Lower leg skin (tissue), 4 donors: ENCODE measurements around the gene KTI12. TPM values are rescaled to one million over a fixed set of nuclear protein-coding genes. Genes with fewer than 3 reads are reported as not detected.
"Not testable (repeated sequence)": the region's sequence is repeated elsewhere in the genome, so short reads cannot be mapped to it uniquely, and the experiment has no call there.

Experiments used
- DNase-seq, 2 donors: peaks; one replicate each; pipeline ENCODE4 v3.0.0-alpha.2; 2019; ENCODE audit warnings: low spot score in 2 of 2
- H3K4me3 ChIP-seq: fragments of 200-600 bp; sonication (generic); 2 replicates; pipeline ENCODE4 v1.5.1; 2017; ENCODE audit warnings: mild to moderate bottlenecking, low read depth; ENCODE audit not compliant: poor library complexity, severe bottlenecking
- CTCF ChIP-seq, 3 donors: fragments of 450-650 bp; IDR thresholded peaks; one replicate each; pipeline ENCODE4 v1.5.1; 2016; ENCODE audit warnings: antibody characterized with exemption in 3 of 3, mild to moderate bottlenecking in 3 of 3, moderate library complexity in 2 of 3
- POLR2A ChIP-seq, 2 donors: fragments of 450-650 bp; IDR thresholded peaks; one replicate each; pipeline ENCODE4 v1.6.1; 2016 to 2017; ENCODE audit warnings: antibody characterized with exemption in 2 of 2, mild to moderate bottlenecking in 1 of 2, moderate library complexity in 1 of 2
- WGBS, 2 donors: methylation state at CpG; one replicate each; pipeline ENCODE4 v1.1.5; 2018; 5-methylcytosine and 5-hydroxymethylcytosine counted together
- intact Hi-C: fragments of 100-400 bp; cut with DNase I; formaldehyde crosslinking; loops from one replicate; pipeline ENCODE4 v1.15.0; 2023; ENCODE audit warnings: low total_unique reads
- total RNA-seq, 4 donors: library from RNA; depleted of rRNA; stranded (reverse); fragments of >200 nt; gene quantifications; one replicate each; pipeline ENCODE4 v1.1.0, GENCODE V29; 2016

The KTI12 gene
- total RNA-seq, 4 donors from 2014 or later, result 6.8 to 8.7 (median 7.1) TPM

- 20 to 35% methylated on average over 5 of the region's 5 CpGs for WGBS, 2 donors
- no peak overlapping the region for H3K4me3 ChIP-seq
- no peak for TF ChIP-seq POLR2A (IDR thresholded peaks at IDR 0.05)
- no peak for TF ChIP-seq CTCF (IDR thresholded peaks at IDR 0.05)
- no peak for DNase-seq
- intact Hi-C loops, result no loop called here
Measured at GRCh38 chr1:52007215-52008002, 26.2 kb downstream of the KTI12 start.

- DNase-seq, intact Hi-C loops, H3K4me3 ChIP-seq: not testable (repeated sequence)
- WGBS, 2 donors, result 26 to 30% methylated on average over 5 of the region's 5 CpGs
Measured at GRCh38 chr1:52006081-52006553, 27.5 kb downstream of the KTI12 start.

- DNase-seq, H3K4me3 ChIP-seq, intact Hi-C loops: not testable (repeated sequence)
- WGBS, 2 donors, result 59 to 65% methylated on average over 3 of the region's 3 CpGs
Measured at GRCh38 chr1:52005548-52005947, 28.1 kb downstream of the KTI12 start.

GRCh38 chr1:52003877-52004276 lies 29.7 kb downstream of the KTI12 start:
- DNase-seq, result no peak
- 59 to 61% methylated on average over 4 of the region's 4 CpGs for WGBS, 2 donors
- H3K4me3 ChIP-seq, result no peak overlapping the region
- intact Hi-C loops, result loop anchor here (5.0 kb wide), 1 partner anchor 1507 kb away; no protein-coding TSS in a partner anchor
- TF ChIP-seq CTCF (IDR thresholded peaks at IDR 0.05), result no peak
- no peak for TF ChIP-seq POLR2A (IDR thresholded peaks at IDR 0.05)

GRCh38 chr1:52002038-52002917 lies 31.3 kb downstream of the KTI12 start:
- TF ChIP-seq POLR2A (IDR thresholded peaks at IDR 0.05) (no peak), CTCF (IDR thresholded peaks at IDR 0.05) (no peak)
- DNase-seq, result peak in 1 of 2 donors; percentile 53
- 52 to 57% methylated on average over 9 of the region's 9 CpGs for WGBS, 2 donors
- no peak overlapping the region for H3K4me3 ChIP-seq
- intact Hi-C loops, result loop anchor here (5.0 kb wide), 1 partner anchor 1505 kb away; no protein-coding TSS in a partner anchor

GRCh38 chr1:51998701-51999100 lies 34.9 kb downstream of the KTI12 start:
- no peak for DNase-seq
- 85 to 88% methylated on average over 1 of the region's 1 CpG for whole genome bisulfite sequencing, 2 donors
- TF ChIP-seq CTCF (IDR thresholded peaks at IDR 0.05), result no peak
- no peak for TF ChIP-seq POLR2A (IDR thresholded peaks at IDR 0.05)
- no peak overlapping the region for H3K4me3 ChIP-seq
- intact Hi-C loops, result loop anchor here (5.0 kb wide), 1 partner anchor 101 kb away; no protein-coding TSS in a partner anchor
